Mesenchymal stem cell (in vitro differentiated cells and primary cell): Measurements from ENCODE around the gene PCDHB7.
"Not testable (repeated sequence)": the region's sequence is repeated elsewhere in the genome, so short reads cannot be mapped to it uniquely, and the experiment has no call there.

Source experiments
- DNase-seq: peaks from one replicate; pipeline ENCODE4 v3.0.0-alpha.2; 2013
- H2AFZ ChIP-seq: one replicate; pipeline ENCODE4 v1.6.1; 2013; ENCODE audit warnings: low read depth, mild to moderate bottlenecking, control low read depth, inconsistent platforms, low read length, moderate library complexity
- H2AK5ac ChIP-seq: 2 replicates; pipeline ENCODE4 v1.6.1; 2013; ENCODE audit warnings: low read length, moderate library complexity, mild to moderate bottlenecking, inconsistent platforms; ENCODE audit not compliant: severe bottlenecking
- H2BK120ac ChIP-seq: one replicate; pipeline ENCODE4 v1.6.1; 2013; ENCODE audit warnings: low read depth, mild to moderate bottlenecking, inconsistent platforms, low read length, moderate library complexity
- H2BK12ac ChIP-seq, 2 experiments: one replicate each; pipeline ENCODE4 v1.6.1; 2013; ENCODE audit warnings: inconsistent platforms in 2 of 2, low read length in 2 of 2, mild to moderate bottlenecking in 2 of 2, moderate library complexity in 2 of 2, control low read depth in 1 of 2
- H2BK15ac ChIP-seq: one replicate; pipeline ENCODE4 v1.6.1; 2013; ENCODE audit warnings: mild to moderate bottlenecking, low read depth, inconsistent platforms; ENCODE audit not compliant: poor library complexity, severe bottlenecking
- H2BK5ac ChIP-seq: 2 replicates; pipeline ENCODE4 v1.6.1; 2013; ENCODE audit warnings: low read depth, mild to moderate bottlenecking, low read length, control low read depth, inconsistent platforms; ENCODE audit not compliant: poor library complexity, severe bottlenecking
- H3K14ac ChIP-seq, 2 experiments: one replicate each; pipeline ENCODE4 v1.6.1; 2013; ENCODE audit warnings: inconsistent platforms in 2 of 2, low read length in 2 of 2, control low read depth in 1 of 2, mild to moderate bottlenecking in 1 of 2, moderate library complexity in 1 of 2
- H3K18ac ChIP-seq, 2 experiments: one replicate each; pipeline ENCODE4 v1.6.1; 2013; ENCODE audit warnings: inconsistent platforms in 2 of 2, low read length in 2 of 2, control low read depth in 1 of 2, low read depth in 1 of 2, mild to moderate bottlenecking in 1 of 2
- H3K23ac ChIP-seq, 2 experiments: one replicate each; pipeline ENCODE4 v1.6.1; 2013; ENCODE audit warnings: inconsistent platforms in 2 of 2, low read length in 2 of 2, mild to moderate bottlenecking in 2 of 2, moderate library complexity in 2 of 2, control low read depth in 1 of 2
- H3K27ac ChIP-seq: 2 replicates; pipeline ENCODE4 v1.5.1; 2013; ENCODE audit warnings: mild to moderate bottlenecking, moderate library complexity, low read length, control low read depth, inconsistent platforms; ENCODE audit not compliant: poor library complexity, severe bottlenecking
- H3K27me3 ChIP-seq, 2 experiments: 2 replicates each; pipeline versions ENCODE4 v1.6.1 to v1.7.0; 2013; ENCODE audit warnings: low read length in 2 of 2, mild to moderate bottlenecking in 2 of 2, moderate library complexity in 2 of 2, control low read depth in 1 of 2, inconsistent platforms in 1 of 2; ENCODE audit not compliant: control insufficient read depth in 1 of 2, insufficient read depth in 1 of 2
- H3K36me3 ChIP-seq, 2 experiments: 2 replicates each; pipeline versions ENCODE4 v1.6.1 to v1.7.0; 2013; ENCODE audit warnings: low read length in 2 of 2, control low read depth in 1 of 2, inconsistent platforms in 1 of 2, low read depth in 1 of 2, mild to moderate bottlenecking in 1 of 2; ENCODE audit not compliant: insufficient read depth in 2 of 2, control insufficient read depth in 1 of 2
- H3K4ac ChIP-seq, 2 experiments: one replicate each; pipeline ENCODE4 v1.6.1; 2013; ENCODE audit warnings: inconsistent platforms in 2 of 2, low read length in 2 of 2, mild to moderate bottlenecking in 2 of 2, moderate library complexity in 2 of 2, control low read depth in 1 of 2, low read depth in 1 of 2
- H3K4me1 ChIP-seq: 2 replicates; pipeline ENCODE4 v1.6.1; 2013; ENCODE audit warnings: low read depth, low read length, control low read depth; ENCODE audit not compliant: control insufficient read depth, insufficient read depth
- H3K4me2 ChIP-seq: 2 replicates; pipeline ENCODE4 v1.6.1; 2013; ENCODE audit warnings: low read length, mild to moderate bottlenecking, inconsistent platforms; ENCODE audit not compliant: poor library complexity, severe bottlenecking
- H3K4me3 ChIP-seq, 2 experiments: 2 replicates each; pipeline versions ENCODE4 v1.5.1 to v1.7.0; 2013; ENCODE audit warnings: low read length in 2 of 2, mild to moderate bottlenecking in 2 of 2, control low read depth in 1 of 2, low read depth in 1 of 2; ENCODE audit not compliant: insufficient read depth in 1 of 2
- H3K79me1 ChIP-seq: replicated peaks from 2 replicates; pipeline ENCODE4 v1.6.1; 2013; ENCODE audit warnings: mild to moderate bottlenecking, control low read depth, low read length, inconsistent platforms; ENCODE audit not compliant: poor library complexity, severe bottlenecking
- H3K9ac ChIP-seq: 2 replicates; pipeline ENCODE4 v1.7.0; 2013; ENCODE audit warnings: mild to moderate bottlenecking, low read length, moderate library complexity
- H3K9me3 ChIP-seq: 2 replicates; pipeline ENCODE4 v1.7.0; 2013; ENCODE audit warnings: mild to moderate bottlenecking, low read length; ENCODE audit not compliant: control insufficient read depth
- H4K8ac ChIP-seq: one replicate; pipeline ENCODE4 v1.6.1; 2013; ENCODE audit warnings: inconsistent platforms, mild to moderate bottlenecking, low read length, moderate library complexity
- H4K91ac ChIP-seq: one replicate; pipeline ENCODE4 v1.6.1; 2013; ENCODE audit warnings: mild to moderate bottlenecking, low read length, inconsistent platforms
- WGBS: methylation state at CpG from one replicate; pipeline ENCODE4 v1.1.7; 2013; ENCODE audit warnings: mixed read lengths; 5-methylcytosine and 5-hydroxymethylcytosine counted together

PCDHB7 gene

DNA sequence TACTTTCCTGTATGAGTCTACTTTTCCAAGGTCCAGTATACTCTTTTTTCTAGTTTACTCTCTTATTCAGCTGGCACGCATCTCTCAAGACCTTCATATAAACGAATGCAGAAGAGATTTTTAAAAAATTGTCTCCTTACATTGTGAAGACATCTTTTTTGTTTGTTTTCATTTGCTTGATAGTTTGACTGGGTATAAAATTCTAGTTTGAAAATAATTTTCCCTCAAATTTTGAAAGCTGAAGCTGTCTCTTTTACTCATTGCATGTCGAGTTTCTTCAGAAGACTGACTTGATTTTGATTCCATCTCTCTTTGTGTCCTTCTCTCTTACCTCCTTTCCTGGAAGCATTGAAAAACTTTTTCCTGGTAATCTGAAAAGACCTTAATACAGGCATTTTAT, 23.9 kb downstream of the PCDHB7 start:
- no peak overlapping the region for H3K14ac ChIP-seq
- no peak overlapping the region for H3K9ac ChIP-seq
- H3K36me3 ChIP-seq: no peaks in the 10 kb centered on the region
- H2BK120ac ChIP-seq: no peak overlapping the region
- H3K4me2 ChIP-seq: no peak overlapping the region
- H4K91ac ChIP-seq: no peak overlapping the region
- H2BK12ac ChIP-seq: no peak overlapping the region
- no peak overlapping the region for H3K27ac ChIP-seq
- no peaks in the 10 kb centered on the region for H3K79me1 ChIP-seq
- H3K4me1 ChIP-seq: no peaks in the 10 kb centered on the region
- peaks cover 76% of the 10 kb centered on the region for H3K9me3 ChIP-seq
- no peak overlapping the region for H3K23ac ChIP-seq
- H2BK5ac ChIP-seq: no peak overlapping the region
- H3K4ac ChIP-seq: no peak overlapping the region
- WGBS: 42% methylated on average over 1 of the region's 3 CpGs
- H3K27me3 ChIP-seq: no peaks in the 10 kb centered on the region
- H3K4me3 ChIP-seq: no peak overlapping the region
- no peak overlapping the region for H2AFZ ChIP-seq
- H2AK5ac ChIP-seq: no peak overlapping the region
- DNase-seq: no peak
- H2BK15ac ChIP-seq: no peak overlapping the region
- H3K18ac ChIP-seq: no peak overlapping the region
- H4K8ac ChIP-seq: no peak overlapping the region

- H3K4me3 ChIP-seq: no peak within 1 kb of the TSS
- WGBS: 71% methylated on average over 18 of the region's 21 CpGs
- H3K4me1 ChIP-seq: no peaks in the 10 kb centered on the region
- no peak within 1 kb of the TSS for H3K4ac ChIP-seq
- no peak within 1 kb of the TSS for H3K23ac ChIP-seq
- H4K8ac ChIP-seq: no peak within 1 kb of the TSS
- no peaks in the 10 kb centered on the region for H3K79me1 ChIP-seq
- H3K27ac ChIP-seq: no peak within 1 kb of the TSS
- H2BK5ac ChIP-seq: no peak within 1 kb of the TSS
- H2AK5ac ChIP-seq: no peak within 1 kb of the TSS
- H2BK15ac ChIP-seq: no peak within 1 kb of the TSS
- no peak within 1 kb of the TSS for H2AFZ ChIP-seq
- DNase-seq: no peak
- H3K14ac ChIP-seq: no peak within 1 kb of the TSS
- no peaks in the 10 kb centered on the region for H3K36me3 ChIP-seq
- no peak within 1 kb of the TSS for H3K4me2 ChIP-seq
- no peak within 1 kb of the TSS for H2BK120ac ChIP-seq
- no peaks in the 10 kb centered on the region for H3K27me3 ChIP-seq
- no peak within 1 kb of the TSS for H3K9ac ChIP-seq
- H3K18ac ChIP-seq: no peak within 1 kb of the TSS
- no peak within 1 kb of the TSS for H4K91ac ChIP-seq
- no peak within 1 kb of the TSS for H2BK12ac ChIP-seq
- peaks cover 76% of the 10 kb centered on the region for H3K9me3 ChIP-seq
Observed at GRCh38 chr5:141199359-141200235, 27.2 kb downstream of the PCDHB7 start, which contains the start of gene PCDHB11. PCDHB11 (plus strand) TSS chr5:141199627; CDS start chr5:141199775, 148 bp downstream.

- not testable (repeated sequence) for H3K27ac ChIP-seq, H3K27me3 ChIP-seq, H3K79me1 ChIP-seq, H3K4me3 ChIP-seq, H3K4me1 ChIP-seq, H4K91ac ChIP-seq, H3K4ac ChIP-seq, H3K9ac ChIP-seq, H2BK12ac ChIP-seq, H3K18ac ChIP-seq, H3K23ac ChIP-seq, DNase-seq, H2AK5ac ChIP-seq, H2AFZ ChIP-seq, H3K14ac ChIP-seq, H2BK120ac ChIP-seq, H3K4me2 ChIP-seq, H4K8ac ChIP-seq, H2BK15ac ChIP-seq, H3K36me3 ChIP-seq, H2BK5ac ChIP-seq
- peaks cover 79% of the 10 kb centered on the region for H3K9me3 ChIP-seq
- 84% methylated on average over 10 of the region's 38 CpGs for WGBS
Observed at GRCh38 chr5:141201126-141201525, 28.7 kb downstream of the PCDHB7 start.

GRCh38 chr5:141201646-141202045, 29.2 kb downstream of the PCDHB7 start:
- 95% methylated on average over 28 of the region's 35 CpGs for WGBS
- H2BK15ac ChIP-seq, H4K91ac ChIP-seq, H3K9ac ChIP-seq, H3K4me1 ChIP-seq, H3K27ac ChIP-seq, DNase-seq, H3K18ac ChIP-seq, H3K4me3 ChIP-seq, H3K79me1 ChIP-seq, H2BK120ac ChIP-seq, H2AK5ac ChIP-seq, H2BK12ac ChIP-seq, H2AFZ ChIP-seq, H3K4ac ChIP-seq, H2BK5ac ChIP-seq, H3K23ac ChIP-seq, H3K14ac ChIP-seq, H3K36me3 ChIP-seq, H3K4me2 ChIP-seq, H3K27me3 ChIP-seq, H4K8ac ChIP-seq: not testable (repeated sequence)
- H3K9me3 ChIP-seq: peaks cover 80% of the 10 kb centered on the region
